ENCODE measurements around the gene CEACAM6. TPM values are rescaled to one million over a fixed set of nuclear protein-coding genes. Genes with fewer than 3 reads are reported as not detected.

CEACAM6 gene
- total RNA-seq, 1 donor from 2014 or later = not detected

GRCh38 chr19:41813911-41814310 is 58.6 kb downstream of the CEACAM6 start:
- H3K36me3 Mint-ChIP-seq (ENCODE audit: low read depth) = no peaks in the 10 kb centered on the region
- no peak overlapping the region for H3K27ac Mint-ChIP-seq
- no peak overlapping the region for H3K4me3 Mint-ChIP-seq

DNA sequence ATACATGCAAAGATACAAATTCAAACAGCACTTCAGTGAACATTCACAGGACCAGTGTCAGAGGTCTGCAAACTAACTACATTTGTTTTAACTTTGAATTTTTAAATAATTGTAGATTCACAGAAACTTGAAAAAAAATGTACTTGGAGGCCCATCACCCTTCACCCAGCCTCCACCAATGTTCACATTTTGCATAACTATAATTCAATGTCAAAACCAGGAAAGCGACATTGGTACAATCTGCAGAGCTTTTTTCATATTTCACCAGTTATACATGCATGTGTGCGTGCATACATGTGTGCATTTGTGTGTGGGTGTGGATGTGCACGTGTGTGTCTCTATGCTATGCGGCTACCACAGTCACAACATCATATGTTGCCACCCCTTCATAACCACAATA is 60.0 kb downstream of the CEACAM6 start:
- Mint-ChIP-seq H3K4me1 (peaks cover 8% of the 10 kb centered on the region), H3K4me3 (no peak overlapping the region), H3K36me3 (ENCODE audit: low read depth) (no peaks in the 10 kb centered on the region), H3K27ac (no peak overlapping the region), H3K9me3 (no peaks in the 10 kb centered on the region), H3K27me3 (peaks cover 8% of the 10 kb centered on the region)
- no peak for DNase-seq
- intact Hi-C loops (cut with micrococcal nuclease) = no loop called here

More at GRCh38 chr19:41813911-41814310, 58.6 kb downstream of the CEACAM6 start:
- intact Hi-C loops (cut with micrococcal nuclease) = no loop called here
- H3K9me3 Mint-ChIP-seq = no peaks in the 10 kb centered on the region
- H3K27me3 Mint-ChIP-seq = peaks cover 8% of the 10 kb centered on the region
- DNase-seq = no peak
- peaks cover 8% of the 10 kb centered on the region for H3K4me1 Mint-ChIP-seq

DNA sequence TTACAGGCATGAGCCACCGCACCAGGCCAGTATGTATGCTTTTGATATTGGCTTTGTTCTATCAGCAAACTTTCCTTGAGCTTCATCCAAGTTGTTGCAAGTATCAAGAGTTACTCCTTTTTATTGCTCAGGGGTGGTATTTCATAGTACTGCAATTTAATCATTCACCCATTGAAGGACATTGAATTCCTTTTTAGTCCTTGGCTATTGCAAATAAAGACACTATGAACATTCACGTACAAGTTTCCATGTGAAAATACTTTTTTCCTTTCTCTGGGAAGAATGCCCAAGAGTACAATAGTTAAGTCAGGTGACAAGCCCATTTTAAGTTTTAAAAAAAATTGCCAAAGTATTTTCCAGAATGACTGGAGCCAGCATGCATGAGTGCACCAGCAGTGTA is 61.4 kb downstream of the CEACAM6 start:
- intact Hi-C loops (cut with micrococcal nuclease) = no loop called here
- no peak overlapping the region for H3K27ac Mint-ChIP-seq
- no peak for DNase-seq

DNA sequence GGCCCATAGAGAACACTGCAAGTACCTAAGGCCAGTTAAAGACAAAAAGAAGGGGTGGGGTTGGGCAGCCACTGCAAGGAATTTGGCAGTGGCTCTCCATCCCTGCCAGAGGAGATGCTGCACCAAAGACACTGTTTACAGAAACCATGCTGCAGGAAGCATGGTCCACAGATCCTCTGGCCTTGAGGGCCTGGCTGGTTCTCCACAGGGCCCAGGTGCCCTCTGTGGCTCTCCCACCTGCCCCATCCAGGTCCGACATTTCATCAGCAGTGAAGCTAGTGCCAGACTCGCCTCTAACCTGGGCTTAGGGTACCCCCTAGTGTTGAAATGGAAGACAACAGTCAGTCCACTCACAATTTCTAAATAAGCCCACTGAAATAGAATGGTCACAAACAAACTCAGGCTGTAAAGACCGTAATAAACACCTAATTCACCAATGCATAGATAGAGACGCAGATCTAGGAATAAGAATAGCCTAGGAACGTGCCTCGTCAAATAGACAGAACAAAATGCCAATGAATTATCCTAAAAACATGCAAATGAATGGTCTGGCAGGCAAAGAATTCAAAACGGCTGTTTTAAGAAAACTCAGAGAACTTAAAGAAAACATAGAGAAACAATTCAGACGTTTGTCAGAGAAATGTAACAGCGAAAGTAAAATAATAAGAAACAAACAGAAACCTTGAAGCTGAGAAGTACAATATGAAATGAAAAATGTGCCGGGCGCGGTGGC is 65.8 kb downstream of the CEACAM6 start:
- Mint-ChIP-seq H3K9me3 (no peaks in the 10 kb centered on the region), H3K36me3 (ENCODE audit: low read depth) (no peaks in the 10 kb centered on the region), H3K4me1 (no peaks in the 10 kb centered on the region), H3K27ac (no peak overlapping the region), H3K27me3 (peaks cover 35% of the 10 kb centered on the region), H3K4me3 (no peak overlapping the region)
- peak; percentile 90 for DNase-seq
- intact Hi-C loops (cut with micrococcal nuclease) = loop anchor here (1.0 to 2.0 kb wide), 2 partner anchors 28 to 68 kb away; no protein-coding TSS in a partner anchor

More for the DNA sequence above, 61.4 kb downstream of the CEACAM6 start:
- no peaks in the 10 kb centered on the region for H3K36me3 Mint-ChIP-seq (ENCODE audit: low read depth)
- peaks cover 8% of the 10 kb centered on the region for H3K4me1 Mint-ChIP-seq
- H3K4me3 Mint-ChIP-seq = no peak overlapping the region
- no peaks in the 10 kb centered on the region for H3K9me3 Mint-ChIP-seq
- peaks cover 19% of the 10 kb centered on the region for H3K27me3 Mint-ChIP-seq

Other genes starting within 250 kb of the CEACAM6 start
- gene CEACAM21, start 179.4 kb upstream of the CEACAM6 start, total RNA-seq = 31.1 and 32.8 TPM in 2 replicates
- gene CEACAM4, start 128.5 kb upstream of the CEACAM6 start, total RNA-seq = not detected in 2 replicates
- gene CEACAM7, start 67.3 kb upstream of the CEACAM6 start, total RNA-seq = not detected in 2 replicates
- gene CEACAM5, start 46.9 kb upstream of the CEACAM6 start, total RNA-seq = not detected in 2 replicates
- not detected in 2 replicates for gene CEACAM3, start 41.1 kb downstream of the CEACAM6 start, total RNA-seq
- not detected in 2 replicates for gene LYPD4, start 89.2 kb downstream of the CEACAM6 start, total RNA-seq
- gene DMRTC2, start 89.5 kb downstream of the CEACAM6 start, total RNA-seq = not detected in 2 replicates
- gene RPS19, start 104.7 kb downstream of the CEACAM6 start, total RNA-seq = 2,909 and 2,931 TPM in 2 replicates
- gene CD79A, start 121.7 kb downstream of the CEACAM6 start, total RNA-seq = 2.6 and 2.7 TPM in 2 replicates
- 365 and 378 TPM in 2 replicates for gene ARHGEF1, start 127.7 kb downstream of the CEACAM6 start, total RNA-seq
- 3.1 and 4.2 TPM in 2 replicates for gene ERFL, start 172.9 kb downstream of the CEACAM6 start, total RNA-seq
- gene RABAC1, start 203.8 kb downstream of the CEACAM6 start, total RNA-seq = 37.2 and 41.5 TPM in 2 replicates
- gene ATP1A3, start 238.7 kb downstream of the CEACAM6 start, total RNA-seq = 0.68 and 1.2 TPM in 2 replicates